T-cell (primary cell): ENCODE results near the gene QSOX1. TPM values are rescaled to one million over a fixed set of nuclear protein-coding genes. Genes with fewer than 3 reads are reported as not detected.

Source experiments
- ATAC-seq, 4 experiments: fragments of 200-7000 bp in 3 of 4; fragments of 150-1000 bp in 1 of 4; cut with Tn5 transposase; replicated peaks in 1 of 4; 1 replicate in 3 of 4; 2 replicates in 1 of 4; pipeline ENCODE4 v1.10.0; 2021; ENCODE audit warnings: moderate library complexity in 3 of 4, mild to moderate bottlenecking in 2 of 4, moderate number of reproducible peaks in 1 of 4
- CTCF ChIA-PET, 2 donors: fragments of 300-600 bp; sonication (Branson Sonifier 250); formaldehyde crosslinking; loops; one replicate each; lab custom pipeline; 2022; ENCODE audit warnings: antibody characterized with exemption in 2 of 2; lab: Charles Lee
- POLR2A ChIA-PET, 2 donors: fragments of 300-600 bp; sonication (Branson Sonifier 250); formaldehyde crosslinking; loops; one replicate each; lab custom pipeline; 2022; ENCODE audit warnings: antibody characterized with exemption in 2 of 2; lab: Charles Lee
- DNase-seq, 35 experiments: peaks; one replicate each; pipeline versions ENCODE4 v3.0.0 to v3.0.0-alpha.2; 2013 to 2023
- H3K27ac ChIP-seq: one replicate; pipeline ENCODE4 v1.5.1; 2013; ENCODE audit warnings: low read length
- H3K27me3 ChIP-seq, 2 experiments: replicated peaks in 1 of 2; 1 replicate in 1 of 2; 2 replicates in 1 of 2; pipeline versions ENCODE4 v1.6.1 to v1.7.0; 2013; ENCODE audit warnings: low read length in 1 of 2, mixed read lengths in 1 of 2; ENCODE audit not compliant: control insufficient read depth in 2 of 2, insufficient read depth in 2 of 2; ENCODE audit errors: extremely low read depth in 1 of 2
- H3K36me3 ChIP-seq, 2 donors: 1 replicate in 1 of 2; 2 replicates in 1 of 2; pipeline versions ENCODE4 v1.6.1 to v1.7.0; 2013; ENCODE audit warnings: low read length in 1 of 2; ENCODE audit not compliant: control insufficient read depth in 2 of 2, insufficient read depth in 1 of 2; ENCODE audit errors: extremely low read depth in 1 of 2
- H3K4me1 ChIP-seq, 2 experiments: 1 replicate in 1 of 2; 2 replicates in 1 of 2; pipeline versions ENCODE4 v1.6.1 to v1.7.0; 2013; ENCODE audit warnings: low read length in 2 of 2, mixed read lengths in 1 of 2; ENCODE audit not compliant: insufficient read depth in 2 of 2, control insufficient read depth in 1 of 2; ENCODE audit errors: extremely low read depth in 1 of 2
- H3K4me3 ChIP-seq, 2 donors: 1 replicate in 1 of 2; 2 replicates in 1 of 2; pipeline versions ENCODE4 v1.5.1 to v1.7.0; 2013; ENCODE audit warnings: mild to moderate bottlenecking in 2 of 2, low read length in 1 of 2, moderate library complexity in 1 of 2; ENCODE audit not compliant: control insufficient read depth in 1 of 2; ENCODE audit errors: extremely low read depth in 1 of 2
- H3K9me3 ChIP-seq: 2 replicates; pipeline ENCODE4 v1.7.0; 2013
- H3K27ac Mint-ChIP-seq, 2 donors: one replicate each; pipeline ENCODE4 v1.8.0; 2020 to 2021; ENCODE audit warnings: mild to moderate bottlenecking in 2 of 2, mixed read lengths in 2 of 2
- H3K27me3 Mint-ChIP-seq, 2 donors: one replicate each; pipeline ENCODE4 v1.8.0; 2021 to 2022; ENCODE audit warnings: mixed read lengths in 2 of 2
- H3K36me3 Mint-ChIP-seq: one replicate; pipeline ENCODE4 v1.8.0; 2021; ENCODE audit warnings: mixed read lengths
- H3K4me1 Mint-ChIP-seq, 3 donors: one replicate each; pipeline ENCODE4 v1.8.0; 2020 to 2022; ENCODE audit warnings: mixed read lengths in 3 of 3, mild to moderate bottlenecking in 1 of 3
- H3K4me3 Mint-ChIP-seq, 3 donors: one replicate each; pipeline ENCODE4 v1.8.0; 2020 to 2022; ENCODE audit warnings: mild to moderate bottlenecking in 3 of 3, mixed read lengths in 3 of 3, moderate library complexity in 3 of 3
- H3K9me3 Mint-ChIP-seq, 3 donors: one replicate each; pipeline ENCODE4 v1.8.0; 2020 to 2022; ENCODE audit warnings: mixed read lengths in 3 of 3
- whole genome bisulfite sequencing: methylation state at CpG from one replicate; pipeline ENCODE4 v1.1.5; 2013; ENCODE audit warnings: missing lambda C conversion rate; ENCODE audit not compliant: insufficient coverage; 5-methylcytosine and 5-hydroxymethylcytosine counted together
- total RNA-seq, 35 experiments: library from RNA in 6 of 35; stranded (reverse) in 6 of 35; fragments of 120-200 nt in 1 of 35; gene quantifications; one replicate each; pipeline versions ENCODE4 v1.2.1 to v1.2.4 and lab custom pipeline; 2013 to 2026

QSOX1 gene
- total RNA-seq, 5 donors from 2014 or later (not counting 1 experiment from before 2014, with no cell fraction given) = 19.7 to 32.5 (median 28.2) TPM

- DNase-seq (no peak), ATAC-seq (no peak)
- CTCF ChIA-PET = no interaction called here
These were observed 49.6 kb downstream of the QSOX1 start for GRCh38 chr1:180204231-180204630.

GRCh38 chr1:180206581-180206980, 51.9 kb downstream of the QSOX1 start:
- no peaks in the 10 kb centered on the region for H3K36me3 ChIP-seq
- Mint-ChIP-seq H3K36me3 (no peaks in the 10 kb centered on the region), H3K27me3 (peaks cover under 1 to 7% of the 10 kb centered on the region in 2 donors), H3K9me3 (no peaks in the 10 kb centered on the region), H3K27ac (no peak overlapping the region), H3K4me1 (no peaks in the 10 kb centered on the region), H3K4me3 (no peak overlapping the region)
- H3K4me3 ChIP-seq = no peak overlapping the region
- ChIA-PET POLR2A (no interaction called here), CTCF (no interaction called here)
- H3K9me3 ChIP-seq = no peaks in the 10 kb centered on the region
- no peak overlapping the region for H3K27ac ChIP-seq
- ATAC-seq = no peak
- 86% methylated on average over 2 of the region's 3 CpGs for WGBS
- peaks cover 0 to 14% of the 10 kb centered on the region in 2 experiments for H3K27me3 ChIP-seq
- no peak for DNase-seq
- H3K4me1 ChIP-seq = no peaks in the 10 kb centered on the region

More at GRCh38 chr1:180204231-180204630, 49.6 kb downstream of the QSOX1 start:
- WGBS = 79% methylated on average over 5 of the region's 6 CpGs
- Histone ChIP-seq H3K4me3 (no peak overlapping the region), H3K27ac (no peak overlapping the region), H3K27me3 (peaks cover 0 to 6% of the 10 kb centered on the region in 2 experiments), H3K4me1 (no peaks in the 10 kb centered on the region), H3K9me3 (no peaks in the 10 kb centered on the region), H3K36me3 (no peaks in the 10 kb centered on the region)
- Mint-ChIP-seq H3K27ac (no peak overlapping the region), H3K4me3 (no peak overlapping the region), H3K27me3 (no peaks in the 10 kb centered on the region), H3K9me3 (no peaks in the 10 kb centered on the region), H3K4me1 (no peaks in the 10 kb centered on the region), H3K36me3 (no peaks in the 10 kb centered on the region)
- POLR2A ChIA-PET = no interaction called here

GRCh38 chr1:180208264-180208663, 53.6 kb downstream of the QSOX1 start:
- H3K27ac Mint-ChIP-seq = no peak overlapping the region

GRCh38 chr1:180210008-180210620, 55.4 kb downstream of the QSOX1 start:
- Mint-ChIP-seq H3K4me1 (peaks cover 10 to 11% (median 11%) of the 10 kb centered on the region in 3 donors), H3K4me3 (no peak overlapping the region), H3K27me3 (peaks cover 4 to 13% of the 10 kb centered on the region in 2 donors), H3K36me3 (no peaks in the 10 kb centered on the region), H3K27ac (no peak overlapping the region), H3K9me3 (no peaks in the 10 kb centered on the region)
- WGBS = 82% methylated on average over 2 of the region's 4 CpGs
- Histone ChIP-seq H3K9me3 (no peaks in the 10 kb centered on the region), H3K4me1 (peaks cover 3 to 10% of the 10 kb centered on the region in 2 experiments), H3K27ac (no peak overlapping the region), H3K27me3 (peaks cover 0 to 16% of the 10 kb centered on the region in 2 experiments), H3K4me3 (no peak overlapping the region), H3K36me3 (no peaks in the 10 kb centered on the region)
- DNase-seq = no peak
- CTCF ChIA-PET = no interaction called here
- POLR2A ChIA-PET = no interaction called here
- no peak for ATAC-seq

More at GRCh38 chr1:180208264-180208663, 53.6 kb downstream of the QSOX1 start:
- no peak for DNase-seq
- no peak for ATAC-seq
- CTCF ChIA-PET = interaction anchor here in 1 of 2 donors (0.6 kb wide), 1 partner anchor 893 kb away, joined by 3 read pairs; no protein-coding TSS in a partner anchor
- H3K27me3 Mint-ChIP-seq = peaks cover 4 to 13% of the 10 kb centered on the region in 2 donors
- H3K36me3 Mint-ChIP-seq = no peaks in the 10 kb centered on the region
- peaks cover 0 to 16% of the 10 kb centered on the region in 2 experiments for H3K27me3 ChIP-seq
- H3K4me1 ChIP-seq = peaks cover 0 to under 1% of the 10 kb centered on the region in 2 experiments
- peaks cover 1 to 3% (median 3%) of the 10 kb centered on the region in 3 donors for H3K4me1 Mint-ChIP-seq
- H3K36me3 ChIP-seq = no peaks in the 10 kb centered on the region
- POLR2A ChIA-PET = no interaction called here
- no peak overlapping the region for H3K27ac ChIP-seq
- no peak overlapping the region for H3K4me3 Mint-ChIP-seq
- H3K9me3 Mint-ChIP-seq = no peaks in the 10 kb centered on the region
- H3K9me3 ChIP-seq = no peaks in the 10 kb centered on the region
- no peak overlapping the region for H3K4me3 ChIP-seq
- 49% methylated on average over 4 of the region's 4 CpGs for WGBS

GRCh38 chr1:180211156-180211859, 56.6 kb downstream of the QSOX1 start:
- ChIA-PET CTCF (no interaction called here), POLR2A (no interaction called here)
- H3K4me3 Mint-ChIP-seq = no peak overlapping the region
- WGBS = 70% methylated on average over 8 of the region's 12 CpGs
- peaks cover 10 to 11% (median 11%) of the 10 kb centered on the region in 3 donors for H3K4me1 Mint-ChIP-seq
- no peaks in the 10 kb centered on the region for H3K9me3 Mint-ChIP-seq
- DNase-seq (no peak), ATAC-seq (no peak)
- no peaks in the 10 kb centered on the region for H3K36me3 Mint-ChIP-seq
- no peak overlapping the region for H3K27ac ChIP-seq
- no peak overlapping the region for H3K27ac Mint-ChIP-seq
- no peaks in the 10 kb centered on the region for H3K9me3 ChIP-seq
- H3K4me1 ChIP-seq = peaks cover 3 to 10% of the 10 kb centered on the region in 2 experiments
- peaks cover 0 to 16% of the 10 kb centered on the region in 2 experiments for H3K27me3 ChIP-seq
- no peak overlapping the region for H3K4me3 ChIP-seq
- peaks cover 4 to 13% of the 10 kb centered on the region in 2 donors for H3K27me3 Mint-ChIP-seq
- no peaks in the 10 kb centered on the region for H3K36me3 ChIP-seq

- CTCF ChIA-PET = no interaction called here
- H3K9me3 ChIP-seq = no peaks in the 10 kb centered on the region
- ATAC-seq (no peak), DNase-seq (no peak)
- no peak overlapping the region for H3K27ac Mint-ChIP-seq
- peaks cover 4 to 13% of the 10 kb centered on the region in 2 donors for H3K27me3 Mint-ChIP-seq
- H3K9me3 Mint-ChIP-seq = no peaks in the 10 kb centered on the region
- peaks cover 3 to 10% of the 10 kb centered on the region in 2 experiments for H3K4me1 ChIP-seq
- no peaks in the 10 kb centered on the region for H3K36me3 ChIP-seq
- no peak overlapping the region for H3K4me3 Mint-ChIP-seq
- WGBS = 94% methylated on average over 3 of the region's 8 CpGs
- H3K4me3 ChIP-seq = no peak overlapping the region
- no peak overlapping the region for H3K27ac ChIP-seq
- H3K27me3 ChIP-seq = peaks cover 0 to 16% of the 10 kb centered on the region in 2 experiments
- POLR2A ChIA-PET = no interaction called here
- peaks cover 10 to 11% (median 11%) of the 10 kb centered on the region in 3 donors for H3K4me1 Mint-ChIP-seq
- no peaks in the 10 kb centered on the region for H3K36me3 Mint-ChIP-seq
These were observed 57.2 kb downstream of the QSOX1 start for GRCh38 chr1:180211860-180212229.
